ENCODE results near the gene PAQR5. TPM values are rescaled to one million over a fixed set of nuclear protein-coding genes. Genes with fewer than 3 reads are reported as not detected.
"Not testable (repeated sequence)": the region's sequence is repeated elsewhere in the genome, so short reads cannot be mapped to it uniquely, and the experiment has no call there.

PAQR5 gene
- total and polyA plus RNA-seq, 9 of the 15 experiments (the other 6 are each of a cell fraction or from before 2014, with no cell fraction given) = 0.04 to 0.08 TPM; not detected in 7

GRCh38 chr15:69302087-69302486, 3.4 kb downstream of the PAQR5 start:
- CTCF ChIA-PET (ENCODE audit: low intra/inter-chr PET ratio); H3K4me3 ChIP-seq; ATAC-seq; DNase-seq (ENCODE audit: extremely low read depth in 1 of 4, low spot score in 3 of 4); H2AFZ ChIP-seq (ENCODE audit: low read depth, low read length); BruUV-seq (replicated peaks); H3K4me2 ChIP-seq (ENCODE audit: insufficient read depth, low read length); H3K9ac ChIP-seq (ENCODE audit: insufficient read depth in 1 of 2, low read depth in 2 of 2, low read length in 2 of 2); FAIRE-seq; H3K9me3 ChIP-seq (replicated peaks; ENCODE audit: control insufficient read depth, insufficient read depth, low read depth, low read length); H3K27ac ChIP-seq (ENCODE audit: extremely low read depth, low read depth, low read length); H3K36me3 ChIP-seq (ENCODE audit: control insufficient read depth, insufficient read depth, low read length); POLR2A ChIA-PET; H3K9me1 ChIP-seq (ENCODE audit: control insufficient read depth, insufficient read depth, low read length); in situ Hi-C loops (cut with MboI); H3K79me2 ChIP-seq (ENCODE audit: control insufficient read depth, insufficient read depth, low read length); H4K20me1 ChIP-seq (replicated peaks; ENCODE audit: control insufficient read depth, insufficient read depth, low read length): not testable (repeated sequence)
- WGBS (ENCODE audit: insufficient coverage, low coverage, missing lambda C conversion rate) = 2% methylated on average over 6 of the region's 6 CpGs
- Histone ChIP-seq H3K27me3 (ENCODE audit: control insufficient read depth in 2 of 2, insufficient read depth in 2 of 2, low read length in 2 of 2) (peaks cover 29 to 39% of the 10 kb centered on the region in 2 experiments; a peak in 4 of 5 replicates), H3K4me1 (replicated peaks in 1 of 2; ENCODE audit: control insufficient read depth in 2 of 2, insufficient read depth in 2 of 2, low read length in 2 of 2) (peaks cover 7 to 11% of the 10 kb centered on the region in 2 experiments; a peak in 4 of 5 replicates)
- intact Hi-C loops (cut with micrococcal nuclease) = loop anchor here (10.0 kb wide), 1 partner anchor 93 kb away; no protein-coding TSS in a partner anchor

- Histone ChIP-seq H3K27me3 (ENCODE audit: control insufficient read depth in 2 of 2, insufficient read depth in 2 of 2, low read length in 2 of 2) (peaks cover 26 to 38% of the 10 kb centered on the region in 2 experiments), H3K9me1 (ENCODE audit: control insufficient read depth, insufficient read depth, low read length) (no peaks in the 10 kb centered on the region), H3K4me2 (ENCODE audit: insufficient read depth, low read length) (no peak overlapping the region), H4K20me1 (replicated peaks; ENCODE audit: control insufficient read depth, insufficient read depth, low read length) (no peaks in the 10 kb centered on the region), H3K27ac (ENCODE audit: extremely low read depth, low read depth, low read length) (no peak overlapping the region), H3K4me1 (replicated peaks in 1 of 2; ENCODE audit: control insufficient read depth in 2 of 2, insufficient read depth in 2 of 2, low read length in 2 of 2) (peaks cover 7 to 11% of the 10 kb centered on the region in 2 experiments; a peak in 4 of 5 replicates), H3K4me3 (no peak overlapping the region), H3K79me2 (ENCODE audit: control insufficient read depth, insufficient read depth, low read length) (no peaks in the 10 kb centered on the region), H3K9me3 (replicated peaks; ENCODE audit: control insufficient read depth, insufficient read depth, low read depth, low read length) (no peaks in the 10 kb centered on the region), H3K9ac (ENCODE audit: insufficient read depth in 1 of 2, low read depth in 2 of 2, low read length in 2 of 2) (no peak overlapping the region), H2AFZ (ENCODE audit: low read depth, low read length) (no peak overlapping the region), H3K36me3 (ENCODE audit: control insufficient read depth, insufficient read depth, low read length) (no peaks in the 10 kb centered on the region)
- 5% methylated on average over 3 of the region's 3 CpGs for WGBS (ENCODE audit: insufficient coverage, low coverage, missing lambda C conversion rate)
- DNase-seq (ENCODE audit: extremely low read depth in 1 of 4, low spot score in 3 of 4) = no peak
- intact Hi-C loops (cut with micrococcal nuclease) (loop anchor here (10.0 kb wide), 1 partner anchor 92 kb away; no protein-coding TSS in a partner anchor), in situ Hi-C loops (cut with MboI) (no loop called here)
- POLR2A ChIA-PET = no interaction called here
- BruUV-seq (replicated peaks) = no TSS peak
- no peak for FAIRE-seq
- CTCF ChIA-PET (ENCODE audit: low intra/inter-chr PET ratio) = interaction anchor here (1.1 kb wide), 1 partner anchor 244 kb away, joined by 5 read pairs; no protein-coding TSS in a partner anchor
- no peak for ATAC-seq
- TF ChIP-seq ZNF408 (CRISPR knock-in tag; IDR thresholded peaks at IDR 0.05; ENCODE audit: low read depth) (no peak), USF1 (CRISPR knock-in tag; IDR thresholded peaks at IDR 0.05) (no peak), RBM25 (IDR thresholded peaks at IDR 0.05; ENCODE audit: low read depth, low read length, severe bottlenecking) (peak; percentile 29), BCLAF1 (IDR thresholded peaks at IDR 0.05; ENCODE audit: borderline replicate concordance in 1 of 2, control insufficient read depth in 1 of 2, low read depth in 2 of 2, low read length in 1 of 2) (no peak), NFYB (IDR thresholded peaks at IDR 0.05; ENCODE audit: extremely low read depth, insufficient read length) (no peak), GABPB2 (CRISPR knock-in tag; conservative IDR thresholded peaks at IDR 0.05) (no peak)
These were observed 4.2 kb downstream of the PAQR5 start for GRCh38 chr15:69302929-69303328.
